ENCODE results near the gene SLC16A13. TPM values are rescaled to one million over a fixed set of nuclear protein-coding genes. Genes with fewer than 3 reads are reported as not detected.

Gene SLC16A13
- total and polyA plus RNA-seq, 2 donors (not counting 1 experiment from before 2014, with no cell fraction given), result 7.4 to 21.9 TPM

- peak overlapping the region; percentile 73 to 80 for H3K27ac ChIP-seq (ENCODE audit: low read length in 2 of 2)
- H2AFZ ChIP-seq (ENCODE audit: insufficient read depth, low read depth, low read length, poor library complexity, severe bottlenecking), result peak overlapping the region; percentile 80
- H4K20me1 ChIP-seq (ENCODE audit: control insufficient read depth, insufficient read depth, low read length, poor library complexity, severe bottlenecking), result no peaks in the 10 kb centered on the region
- POLR2A ChIA-PET, result interaction anchor here (0.5 to 2.3 kb wide), 5 partner anchors 9 to 194 kb away, joined by 4 to 15 read pairs (median 9); partner anchors contain the start of genes RNASEK, SLC16A11 and SLC16A13
- intact Hi-C loops (cut with micrococcal nuclease), result loop anchor here (1.0 kb wide), 3 partner anchors 8 to 109 kb away; a partner anchor contains a TSS
- peak overlapping the region in 4 of 5 experiments; percentile 44 to 71 (median 62) for H3K4me3 ChIP-seq (ENCODE audit: control extremely low read depth in 1 of 5, extremely low read depth in 1 of 5, insufficient read depth in 1 of 5, low read depth in 2 of 5, low read length in 4 of 5)
- H3K4me1 ChIP-seq (ENCODE audit: control insufficient read depth in 2 of 2, insufficient read depth in 2 of 2, low read length in 2 of 2), result peaks cover 21 to 27% of the 10 kb centered on the region in 2 donors
- H3K27me3 Mint-ChIP-seq, result no peaks in the 10 kb centered on the region
- H3K9ac ChIP-seq (ENCODE audit: low read length), result peak overlapping the region; percentile 62
- H3K27ac Mint-ChIP-seq, result peak overlapping the region; percentile 92
- under 1% methylated on average over 49 of the region's 53 CpGs for WGBS (ENCODE audit: insufficient coverage)
- H3K9me3 Mint-ChIP-seq (ENCODE audit: insufficient read depth), result no peaks in the 10 kb centered on the region
- H3K79me2 ChIP-seq (ENCODE audit: control insufficient read depth, insufficient read depth, low read length), result no peaks in the 10 kb centered on the region
- peak overlapping the region; percentile 83 for H3K4me2 ChIP-seq (replicated peaks; ENCODE audit: low read depth, low read length, poor library complexity, severe bottlenecking)
- peaks cover 0 to 3% of the 10 kb centered on the region in 2 experiments for H3K36me3 ChIP-seq (replicated peaks in 1 of 2; ENCODE audit: control extremely low read depth in 1 of 2, control insufficient read depth in 1 of 2, extremely low read depth in 1 of 2, insufficient read depth in 2 of 2, low read length in 1 of 2)
- peak overlapping the region; percentile 82 for H3K4me3 Mint-ChIP-seq
- TF ChIP-seq EZH2 (IDR thresholded peaks at IDR 0.05; ENCODE audit: borderline replicate concordance, insufficient read depth, low read depth, low read length, poor library complexity, severe bottlenecking), result no peak
- TF ChIP-seq, protein P1, sequence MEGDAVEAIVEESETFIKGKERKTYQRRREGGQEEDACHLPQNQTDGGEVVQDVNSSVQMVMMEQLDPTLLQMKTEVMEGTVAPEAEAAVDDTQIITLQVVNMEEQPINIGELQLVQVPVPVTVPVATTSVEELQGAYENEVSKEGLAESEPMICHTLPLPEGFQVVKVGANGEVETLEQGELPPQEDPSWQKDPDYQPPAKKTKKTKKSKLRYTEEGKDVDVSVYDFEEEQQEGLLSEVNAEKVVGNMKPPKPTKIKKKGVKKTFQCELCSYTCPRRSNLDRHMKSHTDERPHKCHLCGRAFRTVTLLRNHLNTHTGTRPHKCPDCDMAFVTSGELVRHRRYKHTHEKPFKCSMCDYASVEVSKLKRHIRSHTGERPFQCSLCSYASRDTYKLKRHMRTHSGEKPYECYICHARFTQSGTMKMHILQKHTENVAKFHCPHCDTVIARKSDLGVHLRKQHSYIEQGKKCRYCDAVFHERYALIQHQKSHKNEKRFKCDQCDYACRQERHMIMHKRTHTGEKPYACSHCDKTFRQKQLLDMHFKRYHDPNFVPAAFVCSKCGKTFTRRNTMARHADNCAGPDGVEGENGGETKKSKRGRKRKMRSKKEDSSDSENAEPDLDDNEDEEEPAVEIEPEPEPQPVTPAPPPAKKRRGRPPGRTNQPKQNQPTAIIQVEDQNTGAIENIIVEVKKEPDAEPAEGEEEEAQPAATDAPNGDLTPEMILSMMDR (IDR thresholded peaks at IDR 0.05), result peak; percentile 98
- peaks cover 0 to 17% (median 0%) of the 10 kb centered on the region in 3 donors for H3K9me3 ChIP-seq (ENCODE audit: control extremely low read depth in 1 of 3, control insufficient read depth in 2 of 3, insufficient read depth in 1 of 3, low read length in 2 of 3)
- ATAC-seq (ENCODE audit: low read depth), result peak; percentile 82
- H3K27me3 ChIP-seq (replicated peaks in 1 of 4; ENCODE audit: control extremely low read depth in 1 of 4, control insufficient read depth in 3 of 4, insufficient read depth in 4 of 4, low read length in 3 of 4), result no peaks in the 10 kb centered on the region
- peaks cover 28% of the 10 kb centered on the region for H3K4me1 Mint-ChIP-seq
- CTCF ChIA-PET, result interaction anchor here (0.8 to 7.2 kb wide), 18 partner anchors 8 to 179 kb away, joined by 3 to 84 read pairs (median 8); partner anchors contain the start of genes RNASEK, SLC16A11 and SLC16A13
- DNase-seq, result peak; percentile 92
Observed at GRCh38 chr17:7021993-7022778, 13.6 kb upstream of the SLC16A13 start.

Data from B cell (primary cell).